WTC11 (cell line): ENCODE data around the gene SLC25A38. TPM values are rescaled to one million over a fixed set of nuclear protein-coding genes. Genes with fewer than 3 reads are reported as not detected.

Experiments used
- ATF2 ChIP-seq: sonication (generic); formaldehyde crosslinking; IDR thresholded peaks from 2 replicates; pipeline ENCODE4 v1.8.1; 2022; ENCODE audit warnings: low read depth, missing genetic modification reagents, borderline replicate concordance
- CDX4 ChIP-seq: fragments of 250-450 bp; sonication (Bioruptor Pico); IDR thresholded peaks from 2 replicates; pipeline ENCODE4 v1.9.0; 2021; ENCODE audit warnings: moderate library complexity, mild to moderate bottlenecking, inconsistent platforms, borderline replicate concordance
- CTCF ChIP-seq: fragments of 200-600 bp; IDR thresholded peaks from 2 replicates; pipeline ENCODE4 v1.8.0; 2022; ENCODE audit warnings: antibody characterized with exemption
- E2F4 ChIP-seq: sonication (generic); formaldehyde crosslinking; IDR thresholded peaks from 2 replicates; pipeline ENCODE4 v1.8.1; 2022; ENCODE audit warnings: low read depth, mild to moderate bottlenecking, moderate library complexity, missing genetic modification reagents, borderline replicate concordance
- EMX1 ChIP-seq: fragments of 250-450 bp; sonication (Bioruptor Pico); IDR thresholded peaks from 2 replicates; pipeline ENCODE4 v1.8.0; 2021; ENCODE audit warnings: mild to moderate bottlenecking
- FOXK1 ChIP-seq: sonication (generic); formaldehyde crosslinking; IDR thresholded peaks from 2 replicates; pipeline ENCODE4 v1.8.0; 2022; ENCODE audit warnings: mild to moderate bottlenecking, moderate library complexity, missing genetic modification reagents
- GRHL2 ChIP-seq: fragments of 250-450 bp; sonication (Bioruptor Pico); IDR thresholded peaks from 2 replicates; pipeline ENCODE4 v1.8.0; 2022; ENCODE audit warnings: mild to moderate bottlenecking, moderate library complexity; ENCODE audit not compliant: insufficient replicate concordance, severe bottlenecking
- HMGXB4 ChIP-seq: sonication (generic); formaldehyde crosslinking; IDR thresholded peaks from 2 replicates; pipeline ENCODE4 v1.8.1; 2023; ENCODE audit warnings: mild to moderate bottlenecking, moderate library complexity, missing genetic modification reagents
- MAX ChIP-seq: sonication (generic); formaldehyde crosslinking; IDR thresholded peaks from 2 replicates; pipeline ENCODE4 v1.8.0; 2022; ENCODE audit warnings: mild to moderate bottlenecking, missing genetic modification reagents
- MLX ChIP-seq: sonication (generic); formaldehyde crosslinking; IDR thresholded peaks from 2 replicates; pipeline ENCODE4 v1.8.1; 2023; ENCODE audit warnings: mild to moderate bottlenecking, missing genetic modification reagents, moderate library complexity
- MYBL2 ChIP-seq: sonication (generic); formaldehyde crosslinking; IDR thresholded peaks from 2 replicates; pipeline ENCODE4 v1.8.1; 2023; ENCODE audit warnings: mild to moderate bottlenecking, moderate library complexity, missing genetic modification reagents
- NR1H2 ChIP-seq: sonication (generic); formaldehyde crosslinking; IDR thresholded peaks from 2 replicates; pipeline ENCODE4 v1.9.0; 2021; ENCODE audit warnings: mild to moderate bottlenecking, moderate library complexity, missing genetic modification reagents
- RORB ChIP-seq: fragments of 250-450 bp; sonication (Bioruptor Pico); IDR thresholded peaks from 2 replicates; pipeline ENCODE4 v1.9.0; 2021; ENCODE audit warnings: mild to moderate bottlenecking
- TEAD4 ChIP-seq: sonication (generic); formaldehyde crosslinking; IDR thresholded peaks from 2 replicates; pipeline ENCODE4 v1.8.0; 2022; ENCODE audit warnings: mild to moderate bottlenecking, missing genetic modification reagents
- ZMAT4 ChIP-seq: fragments of 250-450 bp; sonication (Bioruptor Pico); IDR thresholded peaks from 2 replicates; pipeline ENCODE4 v1.9.0; 2021; ENCODE audit warnings: mild to moderate bottlenecking
- ZNF423 ChIP-seq: fragments of 250-450 bp; sonication (Bioruptor Pico); IDR thresholded peaks from 2 replicates; pipeline ENCODE4 v2.1.2; 2022; ENCODE audit warnings: mild to moderate bottlenecking, moderate library complexity
- ZSCAN18 ChIP-seq: fragments of 250-450 bp; sonication (Bioruptor Pico); IDR thresholded peaks from 2 replicates; pipeline ENCODE4 v2.1.2; 2022; ENCODE audit warnings: mild to moderate bottlenecking, moderate library complexity
- total RNA-seq: library from RNA; stranded (reverse); gene quantifications from 3 replicates; pipeline ENCODE4 v1.2.3, GENCODE V29; 2021

SLC25A38 gene
- total RNA-seq, 1 experiment from 2014 or later, result 34.9 TPM

GRCh38 chr3:39406368-39407258 lies 23.4 kb downstream of the SLC25A38 start, which contains the start of gene RPSA (continued):
- TF ChIP-seq ZSCAN18 (CRISPR knock-in tag) (no peak), MLX (CRISPR knock-in tag) (no peak), E2F4 (CRISPR knock-in tag) (peak; percentile 44; the same call in 1 of the 2 replicates), HMGXB4 (peak; percentile 90), FOXK1 (CRISPR knock-in tag) (peak; percentile 70), ATF2 (CRISPR knock-in tag) (no peak), GRHL2 (CRISPR knock-in tag) (no peak), MYBL2 (CRISPR knock-in tag) (peak; percentile 76), CTCF (no peak), CDX4 (CRISPR knock-in tag) (no peak), NR1H2 (CRISPR knock-in tag) (no peak), ZMAT4 (CRISPR knock-in tag) (peak; percentile 67; the same call in 1 of the 2 replicates), EMX1 (CRISPR knock-in tag) (peak; percentile 71; the same call in 1 of the 2 replicates), ZNF423 (CRISPR knock-in tag) (no peak), TEAD4 (CRISPR knock-in tag) (no peak), RORB (CRISPR knock-in tag) (no peak), MAX (CRISPR knock-in tag) (peak; percentile 98)
